OCI-LY1 (cell line): ENCODE measurements around the gene TLE3.
A peak's percentile ranks its signal among the peaks of the same experiment; 100 is the strongest.

Experiments
- H2AFZ ChIP-seq: fragments of 200-600 bp; sonication (generic), shearing (Covaris generic); 2 replicates; pipeline ENCODE4 v1.6.0; 2014; ENCODE audit warnings: antibody characterized with exemption, mild to moderate bottlenecking, low read length
- H3F3A ChIP-seq: fragments of 200-600 bp; sonication (generic), shearing (Covaris generic); 2 replicates; pipeline ENCODE4 v1.6.0; 2014; ENCODE audit warnings: mild to moderate bottlenecking, antibody characterized with exemption, low read length, moderate library complexity; ENCODE audit not compliant: insufficient read depth
- H3K27ac ChIP-seq: fragments of 200-600 bp; sonication (generic); 2 replicates; pipeline ENCODE4 v1.5.1; 2014; ENCODE audit warnings: low read length, mixed run types, mild to moderate bottlenecking, low read depth; ENCODE audit not compliant: poor library complexity, severe bottlenecking
- H3K27me3 ChIP-seq: fragments of 200-600 bp; sonication (generic); 2 replicates; pipeline ENCODE4 v1.6.0; 2014; ENCODE audit warnings: antibody characterized with exemption, mild to moderate bottlenecking, low read length, moderate library complexity; ENCODE audit not compliant: insufficient read depth
- H3K36me3 ChIP-seq: fragments of 200-600 bp; sonication (generic); 2 replicates; pipeline ENCODE4 v1.6.1; 2014; ENCODE audit warnings: mild to moderate bottlenecking, antibody characterized with exemption, low read length, moderate library complexity, mixed read lengths; ENCODE audit not compliant: insufficient read depth
- H3K4me1 ChIP-seq: fragments of 200-600 bp; sonication (generic); 2 replicates; pipeline ENCODE4 v1.5.1; 2014; ENCODE audit warnings: mild to moderate bottlenecking, low read length, moderate library complexity; ENCODE audit not compliant: insufficient read depth, severe bottlenecking
- H3K4me2 ChIP-seq: fragments of 200-600 bp; sonication (generic), shearing (Covaris generic); 2 replicates; pipeline ENCODE4 v1.6.1; 2014; ENCODE audit warnings: low read length
- H3K4me3 ChIP-seq: fragments of 200-600 bp; sonication (generic); 2 replicates; pipeline ENCODE4 v1.5.1; 2014; ENCODE audit warnings: low read length, low read depth, mild to moderate bottlenecking, mixed read lengths; ENCODE audit not compliant: poor library complexity, severe bottlenecking
- H3K79me2 ChIP-seq: fragments of 200-600 bp; shearing (Covaris generic); 2 replicates; pipeline ENCODE4 v1.6.1; 2016; ENCODE audit warnings: mixed run types, low read length, mixed read lengths; ENCODE audit not compliant: insufficient read depth
- H3K9ac ChIP-seq: fragments of 200-600 bp; sonication (generic), shearing (Covaris generic); 2 replicates; pipeline ENCODE4 v1.6.1; 2014; ENCODE audit warnings: mild to moderate bottlenecking, low read length, mixed read lengths
- H3K9me2 ChIP-seq: fragments of 200-600 bp; sonication (generic), shearing (Covaris generic); 2 replicates; pipeline ENCODE4 v1.6.1; 2014; ENCODE audit warnings: low read depth, mild to moderate bottlenecking, low read length, mixed read lengths
- H3K9me3 ChIP-seq: fragments of 200-600 bp; shearing (Covaris generic); 2 replicates; pipeline ENCODE4 v1.6.1; 2014; ENCODE audit warnings: low read length, mixed read lengths
- H4K20me1 ChIP-seq: fragments of 200-600 bp; sonication (generic), shearing (Covaris generic); 2 replicates; pipeline ENCODE4 v1.6.0; 2016; ENCODE audit warnings: mild to moderate bottlenecking, low read length; ENCODE audit not compliant: insufficient read depth
- EZH2 ChIP-seq: fragments of 200-600 bp; sonication (generic), shearing (Covaris generic); IDR thresholded peaks from 2 replicates; pipeline ENCODE4 v1.8.0; 2017; ENCODE audit warnings: borderline replicate concordance, mixed run types, mild to moderate bottlenecking, antibody characterized with exemption, low read length, moderate library complexity, mixed read lengths
- TF ChIP-seq, protein P1 (sequence below): fragments of 200-600 bp; sonication (generic), shearing (Covaris generic); IDR thresholded peaks from 2 replicates; pipeline ENCODE4 v1.5.1; 2017; ENCODE audit warnings: mild to moderate bottlenecking, antibody characterized with exemption, low read length, moderate library complexity, mixed read lengths

The TLE3 gene

DNA sequence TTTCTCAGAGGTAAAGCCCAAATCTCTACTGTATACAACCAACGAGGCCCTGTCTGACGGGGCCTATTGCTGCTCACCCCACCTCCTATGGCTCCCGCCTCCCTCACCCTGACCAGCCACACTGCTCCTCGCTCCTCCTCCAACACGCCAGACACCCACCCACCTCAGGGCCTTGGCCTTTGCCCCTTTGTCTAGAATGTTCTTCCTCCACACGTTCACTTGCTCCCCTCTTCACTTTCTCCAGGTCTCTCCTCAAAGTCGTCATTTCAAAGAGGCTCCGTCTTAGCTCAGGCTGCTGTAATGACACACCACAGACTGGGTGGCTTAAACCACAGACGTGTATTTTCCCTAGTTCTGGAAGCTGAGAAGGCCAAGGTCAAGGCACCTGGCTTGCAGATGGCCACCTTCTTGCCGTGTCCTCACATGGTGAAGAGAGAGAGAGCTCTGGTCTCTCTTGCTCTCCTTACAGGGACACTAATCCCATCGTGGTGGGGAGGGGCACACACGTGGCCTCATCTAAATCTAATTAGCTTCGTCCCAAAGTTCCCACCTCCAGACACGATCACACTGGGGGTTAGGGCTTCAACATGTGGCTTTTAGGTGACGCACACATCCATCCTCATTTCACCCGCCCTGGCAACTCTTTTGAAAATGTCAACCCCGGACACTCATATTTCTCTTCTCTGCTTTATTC is 98.2 kb downstream of the TLE3 start:
- Histone ChIP-seq H3K9ac (no peak overlapping the region), H3K27ac (peak overlapping the region; percentile 95), H4K20me1 (no peaks in the 10 kb centered on the region), H3K36me3 (no peaks in the 10 kb centered on the region; the same call in 1 of the 2 replicates), H3K9me3 (peaks cover 11% of the 10 kb centered on the region), H3K4me1 (peaks cover 77% of the 10 kb centered on the region), H3K4me2 (no peak overlapping the region), H3K79me2 (no peaks in the 10 kb centered on the region), H3K9me2 (no peaks in the 10 kb centered on the region), H2AFZ (no peak overlapping the region), H3F3A (no peaks in the 10 kb centered on the region), H3K27me3 (no peaks in the 10 kb centered on the region), H3K4me3 (no peak overlapping the region)
- no peak for TF ChIP-seq EZH2
- TF ChIP-seq, protein P1, sequence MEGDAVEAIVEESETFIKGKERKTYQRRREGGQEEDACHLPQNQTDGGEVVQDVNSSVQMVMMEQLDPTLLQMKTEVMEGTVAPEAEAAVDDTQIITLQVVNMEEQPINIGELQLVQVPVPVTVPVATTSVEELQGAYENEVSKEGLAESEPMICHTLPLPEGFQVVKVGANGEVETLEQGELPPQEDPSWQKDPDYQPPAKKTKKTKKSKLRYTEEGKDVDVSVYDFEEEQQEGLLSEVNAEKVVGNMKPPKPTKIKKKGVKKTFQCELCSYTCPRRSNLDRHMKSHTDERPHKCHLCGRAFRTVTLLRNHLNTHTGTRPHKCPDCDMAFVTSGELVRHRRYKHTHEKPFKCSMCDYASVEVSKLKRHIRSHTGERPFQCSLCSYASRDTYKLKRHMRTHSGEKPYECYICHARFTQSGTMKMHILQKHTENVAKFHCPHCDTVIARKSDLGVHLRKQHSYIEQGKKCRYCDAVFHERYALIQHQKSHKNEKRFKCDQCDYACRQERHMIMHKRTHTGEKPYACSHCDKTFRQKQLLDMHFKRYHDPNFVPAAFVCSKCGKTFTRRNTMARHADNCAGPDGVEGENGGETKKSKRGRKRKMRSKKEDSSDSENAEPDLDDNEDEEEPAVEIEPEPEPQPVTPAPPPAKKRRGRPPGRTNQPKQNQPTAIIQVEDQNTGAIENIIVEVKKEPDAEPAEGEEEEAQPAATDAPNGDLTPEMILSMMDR = no peak

DNA sequence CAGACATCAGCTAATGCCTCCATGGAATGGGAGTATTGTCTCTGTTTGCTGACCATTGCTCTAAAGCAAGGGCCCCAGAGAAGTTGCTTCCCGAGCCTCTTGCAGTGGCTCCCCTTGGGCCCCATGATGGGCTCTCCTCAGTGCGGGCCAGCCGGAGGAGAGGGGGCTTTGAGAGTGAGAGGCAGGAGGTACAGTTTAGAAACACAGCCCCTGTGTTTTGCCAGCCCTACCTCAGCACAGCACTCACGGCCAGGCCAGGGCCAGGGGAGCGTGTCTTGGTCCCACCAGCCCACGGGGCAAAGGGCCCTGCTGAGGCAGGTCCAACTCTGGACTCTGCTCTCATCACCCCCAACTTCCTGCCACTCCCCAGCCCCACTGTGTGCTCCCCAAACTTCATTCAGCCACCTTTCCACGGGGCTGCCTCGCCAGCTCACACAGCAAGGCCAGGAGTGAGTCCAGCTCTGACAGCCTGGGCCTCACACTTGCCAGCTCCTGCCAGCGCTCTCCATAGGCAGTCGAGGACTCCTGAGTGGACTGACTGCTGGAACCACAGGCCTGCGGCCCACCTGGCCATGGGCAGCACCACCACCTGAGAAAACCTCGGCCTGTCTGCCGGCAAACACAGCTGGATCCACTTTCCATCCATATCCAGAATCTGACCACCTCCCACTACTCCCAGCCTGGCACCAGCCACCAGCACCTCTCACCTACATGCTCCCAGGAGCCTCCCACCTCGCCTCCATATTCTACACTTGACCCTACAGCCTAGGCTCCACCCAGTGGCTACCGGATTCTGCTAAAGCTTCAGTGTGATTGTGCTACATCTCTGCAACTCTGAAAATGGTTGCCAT is 99.0 kb downstream of the TLE3 start:
- Histone ChIP-seq H3K9me3 (peaks cover 11% of the 10 kb centered on the region), H3K4me2 (no peak overlapping the region), H4K20me1 (no peaks in the 10 kb centered on the region), H3K27ac (peak overlapping the region; percentile 95), H2AFZ (no peak overlapping the region), H3K27me3 (no peaks in the 10 kb centered on the region), H3K79me2 (no peaks in the 10 kb centered on the region), H3K4me1 (peaks cover 84% of the 10 kb centered on the region), H3K36me3 (no peaks in the 10 kb centered on the region; the same call in 1 of the 2 replicates), H3F3A (no peaks in the 10 kb centered on the region), H3K9ac (no peak overlapping the region; the same call in 1 of the 2 replicates), H3K4me3 (no peak overlapping the region), H3K9me2 (no peaks in the 10 kb centered on the region)
- TF ChIP-seq, protein P1 = no peak
- TF ChIP-seq EZH2 = no peak

DNA sequence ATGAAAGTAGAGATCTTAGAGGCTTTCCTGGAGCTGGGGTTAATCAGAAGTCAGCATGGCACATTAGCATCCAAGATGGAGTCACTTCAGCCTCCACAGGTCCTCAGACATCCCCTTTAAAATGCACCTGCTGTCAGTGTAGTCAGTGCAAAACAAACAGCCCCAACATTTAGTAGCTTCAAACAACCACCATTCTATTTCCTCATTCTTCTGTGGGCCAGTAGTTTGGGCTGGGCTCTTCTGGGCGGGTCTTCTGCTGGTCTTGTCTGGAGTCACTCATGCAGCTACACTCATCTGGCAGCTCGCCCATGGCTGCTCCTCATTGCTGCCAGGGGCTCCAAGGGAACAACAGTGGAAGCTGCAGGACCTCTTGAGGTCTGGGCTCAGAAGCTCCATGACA is 99.9 kb downstream of the TLE3 start:
- no peaks in the 10 kb centered on the region for H3F3A ChIP-seq
- H2AFZ ChIP-seq = no peak overlapping the region
- H3K79me2 ChIP-seq = no peaks in the 10 kb centered on the region
- H3K9ac ChIP-seq = peak overlapping the region; percentile 19; the same call in 1 of the 2 replicates
- peak overlapping the region; percentile 95 for H3K27ac ChIP-seq
- peaks cover 89% of the 10 kb centered on the region for H3K4me1 ChIP-seq
- no peaks in the 10 kb centered on the region for H4K20me1 ChIP-seq
- H3K9me2 ChIP-seq = no peaks in the 10 kb centered on the region
- H3K27me3 ChIP-seq = no peaks in the 10 kb centered on the region
- peak overlapping the region; percentile 35; the same call in 1 of the 2 replicates for H3K4me2 ChIP-seq
- TF ChIP-seq, protein P1 = no peak
- TF ChIP-seq EZH2 = no peak
- peaks cover 6% of the 10 kb centered on the region for H3K9me3 ChIP-seq
- no peaks in the 10 kb centered on the region; the same call in 1 of the 2 replicates for H3K36me3 ChIP-seq
- H3K4me3 ChIP-seq = no peak overlapping the region
